HK-2 (cell line): ENCODE measurements around the gene CCDC12.

Experiments used
- DNase-seq: peaks from one replicate; pipeline ENCODE4 v3.0.0-alpha.2; 2018; ENCODE audit not compliant: unreplicated experiment

The CCDC12 gene

DNA sequence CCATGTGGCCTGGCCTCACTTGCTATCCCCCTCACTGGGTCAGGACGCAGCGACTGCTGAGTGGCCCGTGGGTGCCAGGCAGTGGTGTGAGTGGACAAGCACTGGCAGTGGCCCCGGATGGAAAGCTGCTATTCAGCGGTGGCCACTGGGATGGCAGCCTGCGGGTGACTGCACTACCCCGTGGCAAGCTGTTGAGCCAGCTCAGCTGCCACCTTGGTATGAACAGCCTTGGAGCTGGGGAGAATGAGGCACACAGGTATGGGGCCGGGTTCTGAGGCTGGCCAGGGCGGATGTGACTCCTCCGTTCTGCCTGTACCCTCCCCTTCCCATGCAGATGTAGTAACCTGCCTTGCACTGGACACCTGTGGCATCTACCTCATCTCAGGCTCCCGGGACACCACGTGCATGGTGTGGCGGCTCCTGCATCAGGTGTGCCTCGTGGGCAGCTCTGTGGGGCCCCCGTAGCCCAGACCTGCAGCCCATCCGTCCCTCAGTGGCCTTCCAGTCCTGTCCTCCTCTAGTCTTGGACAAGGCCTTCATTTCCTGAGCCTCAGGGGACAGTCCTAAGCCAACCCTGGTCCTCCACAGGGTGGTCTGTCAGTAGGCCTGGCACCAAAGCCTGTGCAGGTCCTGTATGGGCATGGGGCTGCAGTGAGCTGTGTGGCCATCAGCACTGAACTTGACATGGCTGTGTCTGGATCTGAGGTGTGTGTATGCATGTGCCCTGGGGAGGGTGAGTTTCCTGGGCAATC is 31.1 kb upstream of the CCDC12 start:
- DNase-seq: no peak

- no peak for DNase-seq
Measured at GRCh38 chr3:47007001-47007400, 30.5 kb upstream of the CCDC12 start.

DNA sequence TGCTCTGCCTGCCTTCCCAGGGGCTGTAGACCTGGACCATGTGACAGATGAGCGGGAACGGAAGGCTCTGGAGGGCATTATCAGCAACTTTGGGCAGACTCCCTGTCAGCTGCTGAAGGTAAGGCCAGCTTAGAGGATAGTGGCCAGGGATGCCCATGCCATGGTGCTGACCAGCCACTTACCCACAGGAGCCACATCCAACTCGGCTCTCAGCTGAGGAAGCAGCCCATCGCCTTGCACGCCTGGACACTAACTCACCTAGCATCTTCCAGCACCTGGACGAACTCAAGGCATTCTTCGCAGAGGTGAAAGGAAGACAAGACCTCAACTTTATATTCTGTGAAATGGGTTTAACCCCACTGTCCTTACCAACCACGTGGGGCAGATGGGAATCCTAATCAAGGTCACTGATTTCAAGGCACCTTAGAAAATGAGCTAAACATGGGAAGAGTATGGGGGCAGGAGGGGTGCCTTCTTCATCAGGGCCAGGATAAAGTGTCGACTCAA is 29.7 kb upstream of the CCDC12 start:
- DNase-seq: no peak

DNA sequence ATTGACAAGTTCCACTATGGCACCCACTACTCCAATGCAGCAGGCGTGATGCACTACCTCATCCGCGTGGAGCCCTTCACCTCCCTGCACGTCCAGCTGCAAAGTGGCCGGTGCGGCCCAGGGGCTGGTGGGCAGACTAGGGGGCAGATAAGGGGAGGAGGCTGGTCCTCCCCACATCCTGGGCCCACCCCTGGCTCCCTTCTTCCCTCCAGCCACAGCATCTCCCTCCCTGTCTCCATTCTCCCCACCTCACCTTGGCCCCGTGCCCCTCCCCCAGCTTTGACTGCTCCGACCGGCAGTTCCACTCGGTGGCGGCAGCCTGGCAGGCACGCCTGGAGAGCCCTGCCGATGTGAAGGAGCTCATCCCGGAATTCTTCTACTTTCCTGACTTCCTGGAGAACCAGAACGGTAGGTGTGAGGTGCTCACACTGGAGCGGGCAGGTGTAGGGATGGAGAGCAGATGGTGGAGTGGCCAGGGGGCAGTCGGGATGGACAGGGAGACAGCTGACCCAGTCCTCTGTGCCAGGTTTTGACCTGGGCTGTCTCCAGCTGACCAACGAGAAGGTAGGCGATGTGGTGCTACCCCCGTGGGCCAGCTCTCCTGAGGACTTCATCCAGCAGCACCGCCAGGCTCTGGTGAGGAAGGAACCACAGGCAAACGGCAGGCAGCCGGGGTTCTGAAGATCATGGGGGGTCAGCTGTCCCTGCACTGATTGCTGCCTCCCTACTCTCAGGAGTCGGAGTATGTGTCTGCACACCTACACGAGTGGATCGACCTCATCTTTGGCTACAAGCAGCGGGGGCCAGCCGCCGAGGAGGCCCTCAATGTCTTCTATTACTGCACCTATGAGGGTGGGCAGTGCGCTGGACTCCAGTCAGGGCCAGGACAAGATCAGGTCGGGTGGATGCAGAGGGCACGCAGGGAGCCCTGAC is 28.9 kb upstream of the CCDC12 start:
- no peak for DNase-seq

DNA sequence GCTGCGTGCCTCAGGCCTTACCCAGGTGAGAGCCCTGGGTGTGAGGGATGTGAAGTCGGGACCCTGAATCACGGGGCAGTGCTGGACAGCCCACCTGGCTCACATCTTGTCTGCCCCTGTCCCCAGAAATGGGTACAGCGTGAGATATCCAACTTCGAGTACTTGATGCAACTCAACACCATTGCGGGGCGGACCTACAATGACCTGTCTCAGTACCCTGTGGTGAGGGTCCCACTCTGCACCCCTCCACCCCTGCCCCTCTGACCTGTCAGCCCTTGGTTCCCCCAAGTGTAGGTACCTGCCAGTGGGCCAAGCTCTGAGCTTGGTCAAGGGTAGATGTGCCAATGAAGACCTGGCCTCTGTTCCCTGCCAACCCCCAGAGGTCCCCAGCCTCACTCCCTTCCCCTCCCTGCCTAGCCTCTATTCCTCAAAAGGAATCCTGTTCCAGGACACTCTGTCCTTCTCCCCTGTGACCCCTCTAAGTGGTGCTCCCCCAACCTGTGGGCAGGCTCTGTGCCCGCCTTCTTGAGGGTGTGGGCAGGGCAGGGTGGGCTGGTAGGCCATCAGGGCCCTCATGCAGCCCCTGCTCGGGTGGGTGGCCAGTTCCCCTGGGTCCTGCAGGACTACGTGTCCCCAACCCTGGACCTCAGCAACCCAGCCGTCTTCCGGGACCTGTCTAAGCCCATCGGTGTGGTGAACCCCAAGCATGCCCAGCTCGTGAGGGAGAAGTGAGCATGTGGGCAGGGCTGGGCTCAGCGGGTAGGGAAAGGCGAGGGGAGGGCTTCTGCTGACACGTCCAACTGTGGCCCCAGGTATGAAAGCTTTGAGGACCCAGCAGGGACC is 28.0 kb upstream of the CCDC12 start:
- no peak for DNase-seq

GRCh38 chr3:47003461-47004368 is 27.2 kb upstream of the CCDC12 start:
- no peak for DNase-seq

DNA sequence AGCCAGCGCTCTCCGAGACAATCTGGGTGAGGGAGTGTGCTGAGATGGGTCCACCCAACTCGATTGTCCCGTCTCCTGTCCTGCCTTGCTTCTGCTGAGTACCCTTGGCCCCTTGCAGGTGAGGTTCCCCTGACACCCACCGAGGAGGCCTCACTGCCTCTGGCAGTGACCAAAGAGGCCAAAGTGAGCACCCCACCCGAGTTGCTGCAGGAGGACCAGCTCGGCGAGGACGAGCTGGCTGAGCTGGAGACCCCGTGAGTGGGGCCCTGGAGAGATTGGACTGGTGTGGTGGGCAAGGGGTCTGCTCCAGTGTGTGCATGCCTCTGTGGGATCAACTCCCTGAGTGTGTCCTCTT is 26.5 kb upstream of the CCDC12 start:
- no peak for DNase-seq

DNA sequence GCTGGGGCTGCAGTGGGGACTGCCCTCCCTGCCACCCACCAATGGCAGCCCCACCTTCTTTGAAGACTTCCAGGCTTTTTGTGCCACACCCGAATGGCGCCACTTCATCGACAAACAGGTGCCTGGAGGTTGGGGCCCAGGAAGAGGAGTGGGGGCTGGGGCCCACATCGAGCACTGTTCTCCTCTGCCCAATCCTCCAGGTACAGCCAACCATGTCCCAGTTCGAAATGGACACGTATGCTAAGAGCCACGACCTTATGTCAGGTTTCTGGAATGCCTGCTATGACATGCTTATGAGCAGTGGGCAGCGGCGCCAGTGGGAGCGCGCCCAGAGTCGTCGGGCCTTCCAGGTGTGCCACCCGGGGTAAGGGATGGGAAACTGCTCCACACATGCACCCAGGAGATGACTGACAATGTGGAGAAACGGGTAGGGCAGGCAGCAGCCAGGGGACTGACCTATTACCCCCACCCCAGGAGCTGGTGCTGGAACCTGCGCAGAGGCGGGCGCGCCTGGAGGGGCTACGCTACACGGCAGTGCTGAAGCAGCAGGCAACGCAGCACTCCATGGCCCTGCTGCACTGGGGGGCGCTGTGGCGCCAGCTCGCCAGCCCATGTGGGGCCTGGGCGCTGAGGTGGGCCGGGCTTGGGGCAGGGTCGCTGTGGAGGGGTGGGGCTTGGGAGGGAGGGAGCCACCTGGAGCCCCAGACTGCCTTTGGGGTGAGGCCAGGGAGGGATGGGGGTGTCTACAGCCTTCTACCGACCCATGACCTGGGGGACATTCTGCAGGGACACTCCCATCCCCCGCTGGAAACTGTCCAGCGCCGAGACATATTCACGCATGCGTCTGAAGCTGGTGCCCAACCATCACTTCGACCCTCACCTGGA is 25.9 kb upstream of the CCDC12 start:
- no peak for DNase-seq

DNA sequence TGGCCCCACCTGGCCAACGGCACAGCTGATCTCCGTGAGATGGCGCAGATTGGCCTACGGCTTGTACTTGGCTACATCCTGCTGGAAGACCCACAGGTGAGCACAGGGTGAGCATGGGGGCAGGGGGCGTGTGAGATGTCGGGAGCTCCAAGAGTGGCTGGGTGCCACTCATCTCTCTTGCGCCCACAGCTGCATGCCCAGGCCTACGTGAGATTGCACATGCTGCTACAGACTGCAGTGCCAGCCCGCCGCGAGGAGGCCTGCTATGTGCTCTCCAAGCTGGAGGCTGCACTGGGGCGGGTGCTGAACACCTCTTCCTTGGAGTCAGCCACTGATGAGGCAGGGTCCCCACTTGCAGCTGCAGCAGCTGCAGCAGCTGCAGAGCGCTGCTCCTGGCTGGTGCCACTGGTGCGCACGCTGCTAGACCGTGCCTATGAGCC is 25.2 kb upstream of the CCDC12 start:
- no peak for DNase-seq

DNA sequence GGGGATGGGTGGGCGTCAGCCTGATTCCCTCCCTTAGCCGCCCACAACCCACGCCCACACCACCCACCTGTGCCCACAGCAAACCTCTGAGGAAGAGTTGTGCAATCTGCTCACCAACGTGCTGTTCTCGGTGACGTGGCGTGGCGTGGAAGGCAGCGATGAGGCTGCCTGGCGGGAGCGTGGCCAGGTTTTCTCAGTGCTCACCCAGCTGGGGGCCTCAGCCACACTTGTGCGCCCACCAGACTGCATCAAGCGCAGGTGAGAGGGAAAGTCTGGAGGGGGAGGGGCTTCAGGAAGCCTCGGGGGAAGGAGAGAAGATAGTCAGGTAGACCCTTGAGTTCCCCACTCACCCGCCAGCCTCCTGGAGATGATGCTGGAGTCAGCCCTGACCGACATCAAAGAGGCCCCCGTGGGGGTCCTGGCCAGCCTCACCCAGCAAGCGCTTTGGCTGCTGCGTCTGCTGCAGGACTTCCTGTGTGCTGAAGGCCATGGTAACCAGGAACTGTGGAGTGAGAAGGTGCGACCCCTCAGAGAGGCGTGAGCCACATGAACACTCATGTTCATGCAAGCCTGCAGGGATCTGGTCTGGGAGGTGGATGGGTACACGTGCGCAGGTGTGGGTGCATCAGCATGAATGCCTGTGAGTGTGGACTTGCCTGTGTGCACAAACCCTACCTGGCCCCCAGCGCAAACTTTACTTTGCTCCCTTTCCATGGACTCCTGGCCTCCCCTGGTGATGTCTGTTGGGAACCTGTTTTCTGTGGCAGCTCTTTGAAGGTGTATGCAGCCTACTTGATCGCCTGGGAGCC is 24.6 kb upstream of the CCDC12 start:
- no peak for DNase-seq

DNA sequence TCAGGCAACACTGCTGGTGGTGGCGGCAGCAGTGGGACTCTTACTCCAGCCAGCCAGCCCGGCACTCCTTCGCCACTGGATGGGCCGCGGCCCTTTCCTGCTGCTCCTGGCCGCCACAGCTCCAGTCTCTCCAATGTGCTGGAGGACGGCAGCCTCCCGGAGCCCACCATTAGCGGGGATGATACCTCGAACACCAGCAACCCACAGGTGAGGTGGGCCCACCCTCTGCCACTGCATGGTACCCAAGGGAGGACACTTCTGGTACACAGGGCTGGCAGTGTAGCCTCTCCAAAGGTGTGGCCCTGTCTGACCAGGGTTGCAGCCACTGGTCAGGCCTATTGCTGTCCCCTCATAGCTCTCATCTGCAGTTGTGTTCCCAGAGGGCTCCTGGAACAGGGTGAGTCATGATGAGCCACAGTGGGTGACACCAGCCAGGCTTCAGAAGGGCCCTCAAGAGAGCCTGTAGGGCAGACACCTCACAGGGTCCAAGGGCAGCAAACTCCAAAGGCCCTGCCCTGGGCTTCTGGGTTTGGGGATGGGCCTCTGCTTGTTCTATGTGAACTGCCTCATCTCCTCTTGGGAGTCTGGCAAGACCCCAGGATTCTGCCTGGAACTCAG is 23.8 kb upstream of the CCDC12 start:
- DNase-seq: no peak

DNA sequence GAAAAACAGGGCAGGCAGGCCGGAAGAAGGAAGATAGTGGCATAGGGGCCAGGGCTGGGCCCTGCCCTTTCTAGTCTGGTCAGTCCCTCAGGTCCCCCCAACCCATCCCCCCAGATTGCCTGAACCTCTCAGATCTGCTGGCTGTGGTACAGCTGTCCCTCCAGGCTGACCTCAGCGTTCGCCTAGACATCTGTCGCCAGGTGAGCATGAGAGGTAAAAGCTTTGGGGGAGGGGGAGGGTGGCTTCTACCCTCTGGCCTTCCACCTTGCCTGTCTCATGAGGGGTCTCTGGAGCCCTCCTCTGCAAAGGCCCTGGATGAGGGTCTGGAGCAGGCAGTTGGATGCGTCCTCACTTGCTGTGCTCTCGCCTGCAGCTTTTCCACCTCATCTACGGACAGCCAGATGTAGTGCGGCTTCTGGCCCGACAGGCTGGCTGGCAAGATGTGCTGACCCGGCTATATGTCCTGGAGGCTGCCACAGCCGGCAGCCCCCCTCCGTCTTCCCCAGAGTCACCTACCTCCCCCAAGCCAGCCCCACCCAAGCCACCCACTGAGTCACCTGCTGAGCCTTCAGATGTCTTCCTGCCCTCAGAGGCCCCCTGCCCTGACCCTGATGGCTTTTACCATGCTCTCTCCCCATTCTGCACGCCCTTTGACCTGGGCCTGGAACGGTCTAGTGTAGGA is 23.1 kb upstream of the CCDC12 start:
- no peak for DNase-seq

- DNase-seq: no peak
Measured at GRCh38 chr3:46998852-46999515, 22.4 kb upstream of the CCDC12 start.

- DNase-seq: no peak
Measured at GRCh38 chr3:46998121-46998851, 21.7 kb upstream of the CCDC12 start.

GRCh38 chr3:46997453-46998091 is 21.0 kb upstream of the CCDC12 start:
- DNase-seq: no peak
